ENCODE measurements around the gene SLC22A7. TPM values are rescaled to one million over a fixed set of nuclear protein-coding genes. Genes with fewer than 3 reads are reported as not detected.

SLC22A7 gene
- total and polyA plus RNA-seq, 2 experiments from 2014 or later: 0.31 TPM; not detected in 1

DNA sequence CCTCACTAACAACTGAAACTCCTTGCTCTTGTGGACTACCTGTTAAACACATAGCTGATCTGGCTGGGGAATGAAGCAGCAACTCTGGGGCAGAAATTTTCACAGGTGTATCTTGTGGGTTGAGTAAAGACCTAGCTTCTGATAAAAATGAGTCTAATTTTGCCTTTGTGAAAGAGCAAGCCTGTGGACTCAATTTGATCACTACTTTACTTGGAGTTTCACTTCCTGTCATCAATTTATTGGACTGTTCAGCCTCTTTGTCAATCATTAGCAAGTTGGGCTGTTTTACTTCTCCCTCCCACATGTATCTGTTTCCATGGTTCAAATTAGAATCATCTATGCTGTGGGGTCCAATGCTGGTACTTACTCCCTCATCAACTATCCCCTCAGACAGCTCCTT is 40.2 kb downstream of the SLC22A7 start:
- H4K20me1 ChIP-seq (replicated peaks; ENCODE audit: insufficient read depth): no peaks in the 10 kb centered on the region
- H3K4me3 ChIP-seq: no peak overlapping the region
- Mint-ChIP-seq H3K36me3 (ENCODE audit: low read depth) (peaks cover 22% of the 10 kb centered on the region), H3K27me3 (ENCODE audit: insufficient read depth, low read depth, poor library complexity) (no peaks in the 10 kb centered on the region), H3K27ac (no peak overlapping the region), H3K4me3 (no peak overlapping the region), H3K9me3 (no peaks in the 10 kb centered on the region), H3K4me1 (peaks cover 2% of the 10 kb centered on the region; the same call in 2 of the 3 replicates)
- H3K27me3 ChIP-seq (ENCODE audit: insufficient read depth): no peaks in the 10 kb centered on the region
- peaks cover 12% of the 10 kb centered on the region; the same call in 1 of the 2 replicates for H3K36me3 ChIP-seq (ENCODE audit: insufficient read depth)
- DNase-seq (ENCODE audit: low spot score) (no peak), ATAC-seq (no peak)
- H3F3A ChIP-seq (replicated peaks; ENCODE audit: low read depth): no peaks in the 10 kb centered on the region
- H3K9me2 ChIP-seq (ENCODE audit: insufficient read depth): no peaks in the 10 kb centered on the region
- TF ChIP-seq, protein P1, sequence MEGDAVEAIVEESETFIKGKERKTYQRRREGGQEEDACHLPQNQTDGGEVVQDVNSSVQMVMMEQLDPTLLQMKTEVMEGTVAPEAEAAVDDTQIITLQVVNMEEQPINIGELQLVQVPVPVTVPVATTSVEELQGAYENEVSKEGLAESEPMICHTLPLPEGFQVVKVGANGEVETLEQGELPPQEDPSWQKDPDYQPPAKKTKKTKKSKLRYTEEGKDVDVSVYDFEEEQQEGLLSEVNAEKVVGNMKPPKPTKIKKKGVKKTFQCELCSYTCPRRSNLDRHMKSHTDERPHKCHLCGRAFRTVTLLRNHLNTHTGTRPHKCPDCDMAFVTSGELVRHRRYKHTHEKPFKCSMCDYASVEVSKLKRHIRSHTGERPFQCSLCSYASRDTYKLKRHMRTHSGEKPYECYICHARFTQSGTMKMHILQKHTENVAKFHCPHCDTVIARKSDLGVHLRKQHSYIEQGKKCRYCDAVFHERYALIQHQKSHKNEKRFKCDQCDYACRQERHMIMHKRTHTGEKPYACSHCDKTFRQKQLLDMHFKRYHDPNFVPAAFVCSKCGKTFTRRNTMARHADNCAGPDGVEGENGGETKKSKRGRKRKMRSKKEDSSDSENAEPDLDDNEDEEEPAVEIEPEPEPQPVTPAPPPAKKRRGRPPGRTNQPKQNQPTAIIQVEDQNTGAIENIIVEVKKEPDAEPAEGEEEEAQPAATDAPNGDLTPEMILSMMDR (conservative IDR thresholded peaks at IDR 0.05; ENCODE audit: low read depth in 2 of 2): no peak
- TF ChIP-seq NANOG (IDR thresholded peaks at IDR 0.05; ENCODE audit: borderline replicate concordance) (no peak), EZH2phosphoT487 (IDR thresholded peaks at IDR 0.05; ENCODE audit: unreplicated experiment) (no peak), JUNB (IDR thresholded peaks at IDR 0.05; ENCODE audit: unreplicated experiment) (no peak), STAT1 (IDR thresholded peaks at IDR 0.05; ENCODE audit: unreplicated experiment) (no peak), EZH2 (IDR thresholded peaks at IDR 0.05; ENCODE audit: low read depth, unreplicated experiment) (no peak), POLR2AphosphoS5 (IDR thresholded peaks at IDR 0.05; ENCODE audit: low read depth) (no peak), ZNF114 (CRISPR knock-in tag; IDR thresholded peaks at IDR 0.05) (no peak), ZNF331 (CRISPR knock-in tag; IDR thresholded peaks at IDR 0.05; ENCODE audit: low read depth) (no peak), CREB1 (CRISPR knock-in tag; IDR thresholded peaks at IDR 0.05; ENCODE audit: low read depth) (no peak)
- TF ChIP-seq, protein P2, sequence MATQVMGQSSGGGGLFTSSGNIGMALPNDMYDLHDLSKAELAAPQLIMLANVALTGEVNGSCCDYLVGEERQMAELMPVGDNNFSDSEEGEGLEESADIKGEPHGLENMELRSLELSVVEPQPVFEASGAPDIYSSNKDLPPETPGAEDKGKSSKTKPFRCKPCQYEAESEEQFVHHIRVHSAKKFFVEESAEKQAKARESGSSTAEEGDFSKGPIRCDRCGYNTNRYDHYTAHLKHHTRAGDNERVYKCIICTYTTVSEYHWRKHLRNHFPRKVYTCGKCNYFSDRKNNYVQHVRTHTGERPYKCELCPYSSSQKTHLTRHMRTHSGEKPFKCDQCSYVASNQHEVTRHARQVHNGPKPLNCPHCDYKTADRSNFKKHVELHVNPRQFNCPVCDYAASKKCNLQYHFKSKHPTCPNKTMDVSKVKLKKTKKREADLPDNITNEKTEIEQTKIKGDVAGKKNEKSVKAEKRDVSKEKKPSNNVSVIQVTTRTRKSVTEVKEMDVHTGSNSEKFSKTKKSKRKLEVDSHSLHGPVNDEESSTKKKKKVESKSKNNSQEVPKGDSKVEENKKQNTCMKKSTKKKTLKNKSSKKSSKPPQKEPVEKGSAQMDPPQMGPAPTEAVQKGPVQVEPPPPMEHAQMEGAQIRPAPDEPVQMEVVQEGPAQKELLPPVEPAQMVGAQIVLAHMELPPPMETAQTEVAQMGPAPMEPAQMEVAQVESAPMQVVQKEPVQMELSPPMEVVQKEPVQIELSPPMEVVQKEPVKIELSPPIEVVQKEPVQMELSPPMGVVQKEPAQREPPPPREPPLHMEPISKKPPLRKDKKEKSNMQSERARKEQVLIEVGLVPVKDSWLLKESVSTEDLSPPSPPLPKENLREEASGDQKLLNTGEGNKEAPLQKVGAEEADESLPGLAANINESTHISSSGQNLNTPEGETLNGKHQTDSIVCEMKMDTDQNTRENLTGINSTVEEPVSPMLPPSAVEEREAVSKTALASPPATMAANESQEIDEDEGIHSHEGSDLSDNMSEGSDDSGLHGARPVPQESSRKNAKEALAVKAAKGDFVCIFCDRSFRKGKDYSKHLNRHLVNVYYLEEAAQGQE (IDR thresholded peaks at IDR 0.05; ENCODE audit: unreplicated experiment): no peak
- TF ChIP-seq, protein P3, sequence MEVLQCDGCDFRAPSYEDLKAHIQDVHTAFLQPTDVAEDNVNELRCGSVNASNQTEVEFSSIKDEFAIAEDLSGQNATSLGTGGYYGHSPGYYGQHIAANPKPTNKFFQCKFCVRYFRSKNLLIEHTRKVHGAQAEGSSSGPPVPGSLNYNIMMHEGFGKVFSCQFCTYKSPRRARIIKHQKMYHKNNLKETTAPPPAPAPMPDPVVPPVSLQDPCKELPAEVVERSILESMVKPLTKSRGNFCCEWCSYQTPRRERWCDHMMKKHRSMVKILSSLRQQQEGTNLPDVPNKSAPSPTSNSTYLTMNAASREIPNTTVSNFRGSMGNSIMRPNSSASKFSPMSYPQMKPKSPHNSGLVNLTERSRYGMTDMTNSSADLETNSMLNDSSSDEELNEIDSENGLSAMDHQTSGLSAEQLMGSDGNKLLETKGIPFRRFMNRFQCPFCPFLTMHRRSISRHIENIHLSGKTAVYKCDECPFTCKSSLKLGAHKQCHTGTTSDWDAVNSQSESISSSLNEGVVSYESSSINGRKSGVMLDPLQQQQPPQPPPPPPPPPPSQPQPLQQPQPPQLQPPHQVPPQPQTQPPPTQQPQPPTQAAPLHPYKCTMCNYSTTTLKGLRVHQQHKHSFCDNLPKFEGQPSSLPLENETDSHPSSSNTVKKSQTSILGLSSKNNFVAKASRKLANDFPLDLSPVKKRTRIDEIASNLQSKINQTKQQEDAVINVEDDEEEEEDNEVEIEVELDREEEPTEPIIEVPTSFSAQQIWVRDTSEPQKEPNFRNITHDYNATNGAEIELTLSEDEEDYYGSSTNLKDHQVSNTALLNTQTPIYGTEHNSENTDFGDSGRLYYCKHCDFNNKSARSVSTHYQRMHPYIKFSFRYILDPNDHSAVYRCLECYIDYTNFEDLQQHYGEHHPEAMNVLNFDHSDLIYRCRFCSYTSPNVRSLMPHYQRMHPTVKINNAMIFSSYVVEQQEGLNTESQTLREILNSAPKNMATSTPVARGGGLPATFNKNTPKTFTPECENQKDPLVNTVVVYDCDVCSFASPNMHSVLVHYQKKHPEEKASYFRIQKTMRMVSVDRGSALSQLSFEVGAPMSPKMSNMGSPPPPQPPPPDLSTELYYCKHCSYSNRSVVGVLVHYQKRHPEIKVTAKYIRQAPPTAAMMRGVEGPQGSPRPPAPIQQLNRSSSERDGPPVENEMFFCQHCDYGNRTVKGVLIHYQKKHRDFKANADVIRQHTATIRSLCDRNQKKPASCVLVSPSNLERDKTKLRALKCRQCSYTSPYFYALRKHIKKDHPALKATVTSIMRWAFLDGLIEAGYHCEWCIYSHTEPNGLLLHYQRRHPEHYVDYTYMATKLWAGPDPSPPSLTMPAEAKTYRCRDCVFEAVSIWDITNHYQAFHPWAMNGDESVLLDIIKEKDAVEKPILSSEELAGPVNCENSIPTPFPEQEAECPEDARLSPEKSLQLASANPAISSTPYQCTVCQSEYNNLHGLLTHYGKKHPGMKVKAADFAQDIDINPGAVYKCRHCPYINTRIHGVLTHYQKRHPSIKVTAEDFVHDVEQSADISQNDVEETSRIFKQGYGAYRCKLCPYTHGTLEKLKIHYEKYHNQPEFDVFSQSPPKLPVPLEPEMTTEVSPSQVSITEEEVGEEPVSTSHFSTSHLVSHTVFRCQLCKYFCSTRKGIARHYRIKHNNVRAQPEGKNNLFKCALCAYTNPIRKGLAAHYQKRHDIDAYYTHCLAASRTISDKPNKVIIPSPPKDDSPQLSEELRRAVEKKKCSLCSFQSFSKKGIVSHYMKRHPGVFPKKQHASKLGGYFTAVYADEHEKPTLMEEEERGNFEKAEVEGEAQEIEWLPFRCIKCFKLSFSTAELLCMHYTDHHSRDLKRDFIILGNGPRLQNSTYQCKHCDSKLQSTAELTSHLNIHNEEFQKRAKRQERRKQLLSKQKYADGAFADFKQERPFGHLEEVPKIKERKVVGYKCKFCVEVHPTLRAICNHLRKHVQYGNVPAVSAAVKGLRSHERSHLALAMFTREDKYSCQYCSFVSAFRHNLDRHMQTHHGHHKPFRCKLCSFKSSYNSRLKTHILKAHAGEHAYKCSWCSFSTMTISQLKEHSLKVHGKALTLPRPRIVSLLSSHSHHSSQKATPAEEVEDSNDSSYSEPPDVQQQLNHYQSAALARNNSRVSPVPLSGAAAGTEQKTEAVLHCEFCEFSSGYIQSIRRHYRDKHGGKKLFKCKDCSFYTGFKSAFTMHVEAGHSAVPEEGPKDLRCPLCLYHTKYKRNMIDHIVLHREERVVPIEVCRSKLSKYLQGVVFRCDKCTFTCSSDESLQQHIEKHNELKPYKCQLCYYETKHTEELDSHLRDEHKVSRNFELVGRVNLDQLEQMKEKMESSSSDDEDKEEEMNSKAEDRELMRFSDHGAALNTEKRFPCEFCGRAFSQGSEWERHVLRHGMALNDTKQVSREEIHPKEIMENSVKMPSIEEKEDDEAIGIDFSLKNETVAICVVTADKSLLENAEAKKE (CRISPR knock-in tag; IDR thresholded peaks at IDR 0.05): no peak
- TF ChIP-seq, protein P4, sequence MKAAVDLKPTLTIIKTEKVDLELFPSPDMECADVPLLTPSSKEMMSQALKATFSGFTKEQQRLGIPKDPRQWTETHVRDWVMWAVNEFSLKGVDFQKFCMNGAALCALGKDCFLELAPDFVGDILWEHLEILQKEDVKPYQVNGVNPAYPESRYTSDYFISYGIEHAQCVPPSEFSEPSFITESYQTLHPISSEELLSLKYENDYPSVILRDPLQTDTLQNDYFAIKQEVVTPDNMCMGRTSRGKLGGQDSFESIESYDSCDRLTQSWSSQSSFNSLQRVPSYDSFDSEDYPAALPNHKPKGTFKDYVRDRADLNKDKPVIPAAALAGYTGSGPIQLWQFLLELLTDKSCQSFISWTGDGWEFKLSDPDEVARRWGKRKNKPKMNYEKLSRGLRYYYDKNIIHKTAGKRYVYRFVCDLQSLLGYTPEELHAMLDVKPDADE (IDR thresholded peaks at IDR 0.05): no peak
- H3K4me1 ChIP-seq (ENCODE audit: insufficient read depth): no peaks in the 10 kb centered on the region
- no peak overlapping the region for H3K4me2 ChIP-seq
- no peaks in the 10 kb centered on the region for H3K79me2 ChIP-seq (replicated peaks; ENCODE audit: insufficient read depth)
- no peak overlapping the region for H2AFZ ChIP-seq
- no peak overlapping the region for H3K27ac ChIP-seq (ENCODE audit: low read depth)
